ENCODE data around the gene OTUD5.

DNA sequence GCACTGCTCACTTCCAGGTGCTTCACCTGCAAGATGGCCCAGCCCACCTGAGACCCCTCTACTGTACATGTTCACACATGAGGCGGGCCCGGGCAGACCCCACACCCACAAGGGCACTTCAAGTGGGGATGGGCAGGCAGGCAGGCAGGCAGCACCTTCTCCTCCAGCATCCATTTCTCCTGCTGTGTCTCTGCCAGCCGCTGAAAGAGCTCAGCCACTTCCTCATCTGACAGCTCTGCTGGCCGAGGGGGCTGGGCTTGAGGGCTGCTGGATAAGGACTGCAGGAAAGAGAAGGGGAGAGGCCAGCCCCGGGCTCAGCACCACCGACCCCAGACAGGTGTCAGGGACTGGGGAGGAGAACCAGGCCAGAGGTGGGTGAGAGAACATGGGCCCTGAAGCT lies 18.7 kb upstream of the OTUD5 start:
- TF ChIP-seq, protein P1, sequence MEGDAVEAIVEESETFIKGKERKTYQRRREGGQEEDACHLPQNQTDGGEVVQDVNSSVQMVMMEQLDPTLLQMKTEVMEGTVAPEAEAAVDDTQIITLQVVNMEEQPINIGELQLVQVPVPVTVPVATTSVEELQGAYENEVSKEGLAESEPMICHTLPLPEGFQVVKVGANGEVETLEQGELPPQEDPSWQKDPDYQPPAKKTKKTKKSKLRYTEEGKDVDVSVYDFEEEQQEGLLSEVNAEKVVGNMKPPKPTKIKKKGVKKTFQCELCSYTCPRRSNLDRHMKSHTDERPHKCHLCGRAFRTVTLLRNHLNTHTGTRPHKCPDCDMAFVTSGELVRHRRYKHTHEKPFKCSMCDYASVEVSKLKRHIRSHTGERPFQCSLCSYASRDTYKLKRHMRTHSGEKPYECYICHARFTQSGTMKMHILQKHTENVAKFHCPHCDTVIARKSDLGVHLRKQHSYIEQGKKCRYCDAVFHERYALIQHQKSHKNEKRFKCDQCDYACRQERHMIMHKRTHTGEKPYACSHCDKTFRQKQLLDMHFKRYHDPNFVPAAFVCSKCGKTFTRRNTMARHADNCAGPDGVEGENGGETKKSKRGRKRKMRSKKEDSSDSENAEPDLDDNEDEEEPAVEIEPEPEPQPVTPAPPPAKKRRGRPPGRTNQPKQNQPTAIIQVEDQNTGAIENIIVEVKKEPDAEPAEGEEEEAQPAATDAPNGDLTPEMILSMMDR (IDR thresholded peaks at IDR 0.05), result no peak
- no peak for TF ChIP-seq POLR2A (IDR thresholded peaks at IDR 0.05)
